Measurements from ENCODE around the gene ZAR1.

DNA sequence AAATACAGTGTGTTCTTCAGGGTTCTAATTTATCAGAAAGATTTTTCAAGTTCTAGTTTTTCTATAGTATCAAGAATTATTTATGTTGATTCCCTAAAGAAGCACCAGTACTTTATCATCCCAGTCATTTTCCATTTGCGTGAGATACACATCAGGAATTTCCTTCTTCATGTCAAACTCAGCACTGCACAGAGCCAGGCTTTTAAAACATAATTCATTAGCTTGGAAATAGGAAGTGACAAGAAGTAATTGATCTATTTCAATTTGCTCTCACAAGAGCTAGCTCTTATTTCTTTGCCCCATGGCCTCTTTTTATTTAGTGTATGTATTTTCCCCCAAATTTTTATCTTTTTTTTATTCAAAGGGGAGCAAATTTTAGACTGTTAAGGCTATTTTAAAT, 19.9 kb upstream of the ZAR1 start:
- TF ChIP-seq CTCF (conservative IDR thresholded peaks at IDR 0.05) (no peak), EZH2 (IDR thresholded peaks at IDR 0.05; ENCODE audit: low read depth) (no peak)
